H1 (cell line): Measurements from ENCODE around the gene ETS1. TPM values are rescaled to one million over a fixed set of nuclear protein-coding genes. Genes with fewer than 3 reads are reported as not detected.

Experiments used
- CTCF ChIA-PET: fragments of 300-600 bp; sonication (Branson Sonifier 250); formaldehyde crosslinking; loops from one replicate; lab custom pipeline; 2021; ENCODE audit not compliant: partially characterized antibody; lab: Charles Lee
- POLR2A ChIA-PET: fragments of 300-600 bp; sonication (Branson Sonifier 250); formaldehyde crosslinking; loops from one replicate; lab custom pipeline; 2021; ENCODE audit warnings: inconsistent platforms; ENCODE audit not compliant: partially characterized antibody; lab: Charles Lee
- DNase-seq, 2 experiments: peaks; one replicate each; pipeline versions ENCODE4 v3.0.0 to v3.0.0-alpha.2; 2010 to 2022; ENCODE audit warnings: low spot score in 2 of 2, low read depth in 1 of 2, mixed read lengths in 1 of 2
- FAIRE-seq: peaks from 2 replicates; lab custom pipeline; 2011; peaks lifted over from hg19 to GRCh38; lab: Jason Lieb, UNC
- H2AFZ ChIP-seq: 2 replicates; pipeline ENCODE4 v1.8.1; 2012; ENCODE audit warnings: low read length, inconsistent platforms
- H2AK5ac ChIP-seq: 2 replicates; pipeline ENCODE4 v1.6.1; 2013; ENCODE audit warnings: low read depth, low read length
- H2BK120ac ChIP-seq: replicated peaks from 2 replicates; pipeline ENCODE3; 2013; ENCODE audit warnings: low read depth, low read length, inconsistent platforms
- H2BK12ac ChIP-seq: 2 replicates; pipeline ENCODE4 v1.6.1; 2013; ENCODE audit warnings: low read depth, low read length
- H2BK15ac ChIP-seq: 2 replicates; pipeline ENCODE4 v1.6.1; 2013; ENCODE audit warnings: low read length
- H2BK20ac ChIP-seq: 2 replicates; pipeline ENCODE4 v1.6.1; 2013; ENCODE audit warnings: low read length
- H2BK5ac ChIP-seq: 2 replicates; pipeline ENCODE4 v1.6.1; 2013; ENCODE audit warnings: low read depth, low read length
- H3K14ac ChIP-seq: 2 replicates; pipeline ENCODE4 v1.6.1; 2013; ENCODE audit warnings: inconsistent platforms; ENCODE audit not compliant: insufficient read length
- H3K18ac ChIP-seq: 2 replicates; pipeline ENCODE4 v1.6.1; 2013; ENCODE audit warnings: low read length; ENCODE audit errors: extremely low read depth
- H3K23ac ChIP-seq: 2 replicates; pipeline ENCODE4 v1.6.1; 2013; ENCODE audit warnings: inconsistent platforms; ENCODE audit not compliant: insufficient read length
- H3K23me2 ChIP-seq: 2 replicates; pipeline ENCODE4 v1.6.1; 2013; ENCODE audit warnings: low read depth, low read length
- H3K27ac ChIP-seq: 2 replicates; pipeline ENCODE4 v1.6.1; 2011; ENCODE audit warnings: low read depth, low read length, inconsistent platforms
- H3K27me3 ChIP-seq, 4 experiments: replicated peaks in 1 of 4; 1 replicate in 1 of 4; 2 replicates in 3 of 4; pipeline versions ENCODE4 v1.6.1 to v1.8.1; 2011 to 2013; ENCODE audit warnings: low read length in 3 of 4, mild to moderate bottlenecking in 3 of 4, inconsistent platforms in 2 of 4, mixed read lengths in 2 of 4, moderate library complexity in 1 of 4; ENCODE audit not compliant: control insufficient read depth in 3 of 4, insufficient read depth in 3 of 4; ENCODE audit errors: extremely low read depth in 1 of 4
- H3K36me3 ChIP-seq, 4 experiments: 2 replicates each; pipeline versions ENCODE4 v1.6.1 to v1.8.1; 2011 to 2013; ENCODE audit warnings: mild to moderate bottlenecking in 4 of 4, low read length in 3 of 4, moderate library complexity in 2 of 4, control low read depth in 1 of 4, inconsistent platforms in 1 of 4; ENCODE audit not compliant: insufficient read depth in 4 of 4, control insufficient read depth in 2 of 4
- H3K4ac ChIP-seq: replicated peaks from 2 replicates; pipeline ENCODE3; 2013; ENCODE audit warnings: low read length, low read depth, mixed read lengths, inconsistent platforms; ENCODE audit not compliant: insufficient read length
- H3K4me1 ChIP-seq, 4 experiments: replicated peaks in 1 of 4; 1 replicate in 1 of 4; 2 replicates in 3 of 4; pipeline versions ENCODE4 v1.6.1 to v1.8.1; 2011 to 2013; ENCODE audit warnings: low read length in 3 of 4, inconsistent platforms in 2 of 4, mixed read lengths in 1 of 4; ENCODE audit not compliant: insufficient read depth in 4 of 4, control insufficient read depth in 3 of 4
- H3K4me2 ChIP-seq, 2 experiments: 2 replicates each; pipeline versions ENCODE4 v1.6.1 to v1.8.1; 2011 to 2013; ENCODE audit warnings: low read depth in 2 of 2, low read length in 2 of 2, control low read depth in 1 of 2, inconsistent platforms in 1 of 2, mild to moderate bottlenecking in 1 of 2; ENCODE audit not compliant: insufficient read depth in 1 of 2
- H3K4me3 ChIP-seq, 4 experiments: fragments of 200-600, 300-600 bp in 1 of 4; sonication (generic), shearing (Covaris generic), sonication (Bioruptor Twin) in 1 of 4; 2 replicates each; pipeline versions ENCODE4 v1.5.1 to v1.8.1; 2011 to 2016; ENCODE audit warnings: low read length in 4 of 4, low read depth in 3 of 4, control low read depth in 2 of 4, inconsistent platforms in 2 of 4, mild to moderate bottlenecking in 2 of 4, mixed read lengths in 1 of 4, moderate library complexity in 1 of 4; ENCODE audit not compliant: insufficient read depth in 2 of 4; ENCODE audit errors: extremely low read depth in 1 of 4
- H3K56ac ChIP-seq: replicated peaks from 2 replicates; pipeline ENCODE3; 2013; ENCODE audit warnings: low read depth, mild to moderate bottlenecking, mixed read lengths, low read length, inconsistent platforms; ENCODE audit not compliant: insufficient read length
- H3K79me1 ChIP-seq: 2 replicates; pipeline ENCODE4 v1.6.1; 2013; ENCODE audit warnings: low read depth, low read length, control low read depth
- H3K79me2 ChIP-seq, 2 experiments: 2 replicates each; pipeline versions ENCODE4 v1.6.1 to v1.8.1; 2012 to 2013; ENCODE audit warnings: low read length in 2 of 2, mild to moderate bottlenecking in 2 of 2, inconsistent platforms in 1 of 2; ENCODE audit not compliant: insufficient read depth in 2 of 2, control insufficient read depth in 1 of 2
- H3K9ac ChIP-seq, 4 experiments: replicated peaks in 1 of 4; 1 replicate in 1 of 4; 2 replicates in 3 of 4; pipeline versions ENCODE4 v1.6.1 to v1.8.1; 2011 to 2013; ENCODE audit warnings: low read depth in 3 of 4, low read length in 3 of 4, control low read depth in 2 of 4, mild to moderate bottlenecking in 2 of 4, moderate library complexity in 2 of 4, inconsistent platforms in 1 of 4; ENCODE audit errors: extremely low read depth in 1 of 4
- H3K9me3 ChIP-seq, 2 experiments: 2 replicates each; pipeline versions ENCODE4 v1.6.1 to v1.8.1; 2012 to 2013; ENCODE audit warnings: mild to moderate bottlenecking in 2 of 2, moderate library complexity in 2 of 2, control low read depth in 1 of 2, inconsistent platforms in 1 of 2, low read depth in 1 of 2, low read length in 1 of 2, mixed read lengths in 1 of 2; ENCODE audit not compliant: insufficient read depth in 2 of 2
- H4K20me1 ChIP-seq, 2 experiments: replicated peaks in 1 of 2; 2 replicates each; pipeline versions ENCODE3 to v1.8.1; 2011 to 2013; ENCODE audit warnings: inconsistent platforms in 2 of 2, low read length in 2 of 2, mild to moderate bottlenecking in 1 of 2; ENCODE audit not compliant: insufficient read depth in 2 of 2, control insufficient read depth in 1 of 2
- H4K5ac ChIP-seq: 2 replicates; pipeline ENCODE4 v1.6.1; 2013; ENCODE audit warnings: low read length, low read depth, mixed read lengths, inconsistent platforms; ENCODE audit not compliant: insufficient read length
- H4K8ac ChIP-seq: 2 replicates; pipeline ENCODE4 v1.8.0; 2013; ENCODE audit warnings: mild to moderate bottlenecking, moderate library complexity, low read length, inconsistent platforms; ENCODE audit not compliant: insufficient read depth; ENCODE audit errors: extremely low read depth
- H4K91ac ChIP-seq: replicated peaks from 2 replicates; pipeline ENCODE3; 2013; ENCODE audit warnings: low read length, mixed read lengths, inconsistent platforms; ENCODE audit not compliant: insufficient read length
- ATF3 ChIP-seq: IDR thresholded peaks from 2 replicates; pipeline ENCODE4 v1.6.1; 2011; ENCODE audit warnings: low read depth, mild to moderate bottlenecking, low read length; ENCODE audit not compliant: insufficient read depth
- CREB1 ChIP-seq: IDR thresholded peaks from 2 replicates; pipeline ENCODE4 v1.6.1; 2012; ENCODE audit warnings: inconsistent platforms
- WGBS, 2 experiments: shearing (Covaris generic) in 1 of 2; methylation state at CpG; one replicate each; pipeline versions ENCODE4 v1.1.6 to v1.1.7; 2013 to 2015; ENCODE audit warnings: low lambda C conversion rate in 2 of 2, mixed read lengths in 2 of 2, inconsistent platforms in 1 of 2, low coverage in 1 of 2, missing lambda C conversion rate in 1 of 2; ENCODE audit not compliant: insufficient replicate concordance in 2 of 2, insufficient coverage in 1 of 2, insufficient read length in 1 of 2; ENCODE audit errors: extremely low coverage in 1 of 2, missing lambda C conversion rate in 1 of 2; 5-methylcytosine and 5-hydroxymethylcytosine counted together
- polyA plus RNA-seq, 7 experiments: library from polyadenylated mRNA; depleted of rRNA in 3 of 7; stranded (reverse) in 5 of 7; unstranded in 2 of 7; fragments of >200 nt in 5 of 7; fragments of 200-250 nt in 2 of 7; gene quantifications; 1 replicate in 5 of 7; 2 replicates in 1 of 7; 4 replicates in 1 of 7; pipeline versions ENCODE4 v1.2.1 to v1.2.3, GENCODE V29; 2011 to 2013; ENCODE audit warnings: missing spikeins in 2 of 7, mixed read lengths in 2 of 7
- total RNA-seq: library from RNA; stranded (reverse); fragmentation: NEBNext Ultra II Directional; extraction: Animal tissue kit (Norgen Biotek cat#: 25700); gene quantifications from 2 replicates; pipeline ENCODE4 v1.2.1, GENCODE V29; 2021

The ETS1 gene
- total and polyA plus RNA-seq, 2 of the 8 experiments (the other 6 are each of a cell fraction or from before 2014, with no cell fraction given) = 10.0 to 35.3 TPM

- H3K23ac ChIP-seq = no peak overlapping the region
- H3K4me2 ChIP-seq = no peak overlapping the region
- no peak overlapping the region for H3K27ac ChIP-seq
- no peak overlapping the region for H2AFZ ChIP-seq
- H3K36me3 ChIP-seq = no peaks in the 10 kb centered on the region
- H3K14ac ChIP-seq = no peak overlapping the region
- H3K56ac ChIP-seq = no peak overlapping the region
- no peak overlapping the region for H2BK15ac ChIP-seq
- no peak overlapping the region for H2BK120ac ChIP-seq
- CTCF ChIA-PET = interaction anchor here (0.6 to 1.6 kb wide), 9 partner anchors 9 to 215 kb away, joined by 3 to 4 read pairs (median 3); no protein-coding TSS in a partner anchor
- H3K4ac ChIP-seq = no peak overlapping the region
- no peaks in the 10 kb centered on the region for H3K23me2 ChIP-seq
- no peak overlapping the region for H4K8ac ChIP-seq
- TF ChIP-seq CREB1 (no peak), ATF3 (no peak)
- TF ChIP-seq, all 59 proteins: peak for 0
- H3K79me1 ChIP-seq = no peaks in the 10 kb centered on the region
- no peak overlapping the region for H3K9ac ChIP-seq
- no peak overlapping the region for H2BK5ac ChIP-seq
- no peaks in the 10 kb centered on the region for H4K20me1 ChIP-seq
- H3K4me1 ChIP-seq = peaks cover 0 to 5% (median 2%) of the 10 kb centered on the region in 4 experiments; a peak in 4 of 7 replicates
- no peaks in the 10 kb centered on the region for H3K27me3 ChIP-seq
- no peak overlapping the region for H2AK5ac ChIP-seq
- H3K79me2 ChIP-seq = no peaks in the 10 kb centered on the region; a peak in 1 of 4 replicates
- POLR2A ChIA-PET = interaction anchor here (0.8 to 1.1 kb wide), 2 partner anchors 12 to 221 kb away, joined by 3 read pairs; no protein-coding TSS in a partner anchor
- H2BK12ac ChIP-seq = no peak overlapping the region
- no peak overlapping the region for H3K4me3 ChIP-seq
- 88% methylated on average over 12 of the region's 12 CpGs; no CpG with 5 or more reads in 1 of the 2 experiments for WGBS, 2 experiments
- H3K18ac ChIP-seq = no peak overlapping the region
- DNase-seq = no peak
- no peaks in the 10 kb centered on the region for H3K9me3 ChIP-seq
- no peak overlapping the region for H4K91ac ChIP-seq
- H2BK20ac ChIP-seq = no peak overlapping the region
- no peak for FAIRE-seq
- H4K5ac ChIP-seq = no peak overlapping the region
These were observed 81.8 kb downstream of the ETS1 start for GRCh38 chr11:128505449-128506065.
